ENCODE results near the gene NME3. TPM values are rescaled to one million over a fixed set of nuclear protein-coding genes. Genes with fewer than 3 reads are reported as not detected.

Gene NME3
- total and polyA plus RNA-seq, 10 of the 15 experiments (the other 5 are each of a cell fraction or from before 2014, with no cell fraction given), result 0.61 to 55.5 (median 26.5) TPM

- H3K9me3 ChIP-seq (replicated peaks; ENCODE audit: control insufficient read depth, insufficient read depth, low read length), result no peaks in the 10 kb centered on the region; the same call in 2 of the 3 replicates
- no peak for DNase-seq (ENCODE audit: low read depth, low spot score)
- no peak overlapping the region for H3K9ac ChIP-seq (ENCODE audit: control insufficient read depth, insufficient read depth, low read length)
- ChIA-PET RAD21 (ENCODE audit: unreplicated experiment) (no interaction called here), SMC1A (ENCODE audit: uncharacterized antibody, unreplicated experiment) (no interaction called here), CTCF (no interaction called here), POLR2A (no interaction called here)
- intact Hi-C loops (cut with micrococcal nuclease; ENCODE audit: unreplicated experiment), result no loop called here
- H3K4me1 ChIP-seq (ENCODE audit: control insufficient read depth, insufficient read depth, low read length), result no peaks in the 10 kb centered on the region
- H4K20me1 ChIP-seq (ENCODE audit: control insufficient read depth, insufficient read depth), result no peaks in the 10 kb centered on the region
- no peaks in the 10 kb centered on the region for H3K27me3 ChIP-seq (replicated peaks in 1 of 2; ENCODE audit: control insufficient read depth in 2 of 2, insufficient read depth in 2 of 2, low read length in 1 of 2)
- FAIRE-seq, result no peak
- no peak overlapping the region for H3K27ac ChIP-seq (ENCODE audit: control insufficient read depth, insufficient read depth)
- H2AFZ ChIP-seq (ENCODE audit: control insufficient read depth, low read depth, low read length), result no peak overlapping the region
- H3K4me2 ChIP-seq (ENCODE audit: control insufficient read depth, insufficient read depth), result no peak overlapping the region
- H3K36me3 ChIP-seq (ENCODE audit: control insufficient read depth in 2 of 2, insufficient read depth in 2 of 2, low read length in 1 of 2), result peaks cover 0 to 1% of the 10 kb centered on the region in 2 experiments; a peak in 3 of 4 replicates
- no peak for TF ChIP-seq SIN3A (IDR thresholded peaks at IDR 0.05; ENCODE audit: low read depth, low read length)
- TF ChIP-seq KAT2A (conservative IDR thresholded peaks at IDR 0.05; ENCODE audit: control insufficient read depth, low read depth, low read length), result no peak
- TF ChIP-seq PML (IDR thresholded peaks at IDR 0.05; ENCODE audit: low read length), result no peak
- no peak for TF ChIP-seq SKIL (IDR thresholded peaks at IDR 0.05; ENCODE audit: low read depth, poor library complexity, severe bottlenecking)
- no peak for TF ChIP-seq POLR2AphosphoS2 (IDR thresholded peaks at IDR 0.05; ENCODE audit: low read depth, low read length)
- no peak for TF ChIP-seq SIX5 (IDR thresholded peaks at IDR 0.05; ENCODE audit: low read depth, low read length, severe bottlenecking)
- no peak for TF ChIP-seq CEBPB (IDR thresholded peaks at IDR 0.05; ENCODE audit: borderline replicate concordance in 1 of 2, low read depth in 2 of 2, low read length in 2 of 2)
- no peak for TF ChIP-seq ZNF384 (IDR thresholded peaks at IDR 0.05; ENCODE audit: borderline replicate concordance, low read depth, low read length)
- TF ChIP-seq E4F1 (IDR thresholded peaks at IDR 0.05; ENCODE audit: borderline replicate concordance, partially characterized antibody), result no peak
- no peak for TF ChIP-seq MAX (IDR thresholded peaks at IDR 0.05; ENCODE audit: low read depth, low read length)
- no peak for TF ChIP-seq NKRF (conservative IDR thresholded peaks at IDR 0.05)
- H3K79me2 ChIP-seq (ENCODE audit: control insufficient read depth, insufficient read depth, low read length), result no peaks in the 10 kb centered on the region
- WGBS (ENCODE audit: insufficient coverage, insufficient replicate concordance, low lambda C conversion rate, missing lambda C conversion rate), result 87% methylated on average over 10 of the region's 10 CpGs
- ATAC-seq, result no peak
- no peak overlapping the region for H3K4me3 ChIP-seq
- in situ Hi-C loops (cut with MboI), result no loop called here
- BruUV-seq (replicated peaks), result no TSS peak
Measured at GRCh38 chr16:1807626-1808025, 36.3 kb upstream of the NME3 start.

Measured in GM12878 (cell line).